Peyer's patch (tissue), 4 donors: ENCODE data around the gene KATNBL1.

Experiments
- POLR2A ChIP-seq, 2 donors: fragments of 450-650 bp; IDR thresholded peaks; one replicate each; pipeline ENCODE4 v1.5.1; 2017; ENCODE audit warnings: antibody characterized with exemption in 2 of 2, mild to moderate bottlenecking in 2 of 2, moderate library complexity in 2 of 2
- TF ChIP-seq, protein P1 (sequence below), 6 experiments: fragments of 450-650 bp in 4 of 6; fragments of 200-600 bp in 2 of 6; sonication (generic) in 1 of 6; IDR thresholded peaks; one replicate each; pipeline ENCODE4 v1.5.1; 2017 to 2019; ENCODE audit warnings: antibody characterized with exemption in 6 of 6, mild to moderate bottlenecking in 3 of 6, moderate library complexity in 1 of 6

DNA sequence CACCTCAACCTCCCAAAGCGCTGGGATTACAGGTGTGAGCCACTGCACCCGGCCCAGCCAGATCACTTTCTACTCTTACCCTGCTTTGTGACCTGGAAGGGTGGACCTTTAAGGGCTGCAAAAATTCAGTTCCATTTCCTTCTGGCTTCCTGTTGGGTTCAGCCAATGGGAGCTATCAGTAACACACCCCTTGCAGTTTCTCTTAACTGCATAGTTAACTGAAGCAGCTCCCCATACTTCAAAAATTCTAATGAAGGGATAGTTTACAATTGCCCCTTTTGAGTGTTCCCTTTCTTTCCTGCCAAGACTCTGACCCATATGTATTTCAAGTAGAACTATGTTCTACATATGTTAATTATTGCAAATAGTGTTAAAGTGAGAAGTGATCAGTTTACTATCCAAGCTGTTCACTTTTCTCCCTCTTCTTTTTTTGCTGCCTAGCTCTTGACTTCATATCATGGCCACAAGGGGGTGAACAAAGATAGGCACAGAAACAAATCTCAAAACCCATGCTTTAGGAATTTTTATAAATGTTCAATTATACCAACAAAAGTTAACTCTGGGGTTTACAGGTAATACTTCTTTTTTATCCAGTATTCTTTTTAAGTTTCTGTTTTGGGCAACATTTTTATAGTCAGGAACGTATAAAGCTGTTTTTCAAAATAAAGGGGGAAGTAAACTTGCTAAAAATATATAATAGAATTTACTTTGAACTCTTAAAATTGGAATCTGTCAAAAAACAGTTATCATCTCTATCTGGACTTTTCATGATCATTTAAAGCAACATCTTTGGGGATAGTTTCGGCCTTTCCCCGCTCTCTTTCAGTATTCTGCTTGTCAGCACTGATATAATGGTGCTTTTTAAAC is 99.9 kb downstream of the KATNBL1 start:
- TF ChIP-seq, protein P1, sequence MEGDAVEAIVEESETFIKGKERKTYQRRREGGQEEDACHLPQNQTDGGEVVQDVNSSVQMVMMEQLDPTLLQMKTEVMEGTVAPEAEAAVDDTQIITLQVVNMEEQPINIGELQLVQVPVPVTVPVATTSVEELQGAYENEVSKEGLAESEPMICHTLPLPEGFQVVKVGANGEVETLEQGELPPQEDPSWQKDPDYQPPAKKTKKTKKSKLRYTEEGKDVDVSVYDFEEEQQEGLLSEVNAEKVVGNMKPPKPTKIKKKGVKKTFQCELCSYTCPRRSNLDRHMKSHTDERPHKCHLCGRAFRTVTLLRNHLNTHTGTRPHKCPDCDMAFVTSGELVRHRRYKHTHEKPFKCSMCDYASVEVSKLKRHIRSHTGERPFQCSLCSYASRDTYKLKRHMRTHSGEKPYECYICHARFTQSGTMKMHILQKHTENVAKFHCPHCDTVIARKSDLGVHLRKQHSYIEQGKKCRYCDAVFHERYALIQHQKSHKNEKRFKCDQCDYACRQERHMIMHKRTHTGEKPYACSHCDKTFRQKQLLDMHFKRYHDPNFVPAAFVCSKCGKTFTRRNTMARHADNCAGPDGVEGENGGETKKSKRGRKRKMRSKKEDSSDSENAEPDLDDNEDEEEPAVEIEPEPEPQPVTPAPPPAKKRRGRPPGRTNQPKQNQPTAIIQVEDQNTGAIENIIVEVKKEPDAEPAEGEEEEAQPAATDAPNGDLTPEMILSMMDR (IDR thresholded peaks at IDR 0.05): peak in 5 of 6 experiments; percentile 27 to 52 (median 43)
- TF ChIP-seq POLR2A (IDR thresholded peaks at IDR 0.05): no peak
